ENCODE data around the gene MLLT1. TPM values are rescaled to one million over a fixed set of nuclear protein-coding genes. Genes with fewer than 3 reads are reported as not detected.

MLLT1 gene
- total RNA-seq, 1 donor from 2014 or later, result 106 TPM

DNA sequence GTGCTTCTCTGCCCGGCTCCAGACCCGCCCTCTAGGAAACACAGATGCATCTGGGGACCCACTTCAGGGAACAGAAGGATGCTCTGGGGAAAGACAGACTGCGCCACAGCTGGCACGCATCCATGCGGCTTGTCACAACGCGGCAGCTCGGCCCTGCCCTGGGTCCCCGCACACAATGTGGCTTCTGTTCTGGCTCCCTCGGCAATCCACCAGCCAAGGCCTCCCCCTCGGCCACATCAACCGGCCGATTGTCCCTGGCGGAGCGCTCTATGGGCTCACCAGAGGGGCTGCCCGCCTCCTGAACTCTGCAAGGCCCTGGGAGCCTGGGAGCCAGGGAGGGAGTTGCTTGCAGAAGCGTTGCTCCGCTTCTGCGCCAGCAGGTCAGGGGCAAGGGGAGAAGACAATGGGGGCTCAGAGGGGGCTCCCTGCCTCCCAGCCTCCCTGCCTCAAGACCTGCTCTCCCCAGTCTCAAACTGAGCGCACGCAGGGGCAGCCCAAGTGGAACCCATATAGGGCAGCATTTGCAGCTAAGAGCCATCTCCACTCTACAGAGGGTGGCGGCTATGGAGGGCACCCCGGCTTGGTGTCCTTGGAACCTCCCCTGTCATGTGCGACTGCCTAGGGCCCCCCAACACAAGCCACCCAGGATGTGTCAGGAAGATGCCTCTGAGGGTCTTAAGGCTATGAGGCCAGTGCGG is 37.9 kb downstream of the MLLT1 start:
- DNase-seq (ENCODE audit: low spot score, unreplicated experiment), result no peak
- peaks cover 17% of the 10 kb centered on the region for H3K4me1 Mint-ChIP-seq (ENCODE audit: low read depth)
- H3K9me3 Mint-ChIP-seq (ENCODE audit: low read depth), result peaks cover 12% of the 10 kb centered on the region
- no peak overlapping the region for H3K27ac Mint-ChIP-seq
- H3K27me3 Mint-ChIP-seq, result no peaks in the 10 kb centered on the region
- TF ChIP-seq, protein P1, sequence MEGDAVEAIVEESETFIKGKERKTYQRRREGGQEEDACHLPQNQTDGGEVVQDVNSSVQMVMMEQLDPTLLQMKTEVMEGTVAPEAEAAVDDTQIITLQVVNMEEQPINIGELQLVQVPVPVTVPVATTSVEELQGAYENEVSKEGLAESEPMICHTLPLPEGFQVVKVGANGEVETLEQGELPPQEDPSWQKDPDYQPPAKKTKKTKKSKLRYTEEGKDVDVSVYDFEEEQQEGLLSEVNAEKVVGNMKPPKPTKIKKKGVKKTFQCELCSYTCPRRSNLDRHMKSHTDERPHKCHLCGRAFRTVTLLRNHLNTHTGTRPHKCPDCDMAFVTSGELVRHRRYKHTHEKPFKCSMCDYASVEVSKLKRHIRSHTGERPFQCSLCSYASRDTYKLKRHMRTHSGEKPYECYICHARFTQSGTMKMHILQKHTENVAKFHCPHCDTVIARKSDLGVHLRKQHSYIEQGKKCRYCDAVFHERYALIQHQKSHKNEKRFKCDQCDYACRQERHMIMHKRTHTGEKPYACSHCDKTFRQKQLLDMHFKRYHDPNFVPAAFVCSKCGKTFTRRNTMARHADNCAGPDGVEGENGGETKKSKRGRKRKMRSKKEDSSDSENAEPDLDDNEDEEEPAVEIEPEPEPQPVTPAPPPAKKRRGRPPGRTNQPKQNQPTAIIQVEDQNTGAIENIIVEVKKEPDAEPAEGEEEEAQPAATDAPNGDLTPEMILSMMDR (IDR thresholded peaks at IDR 0.05; ENCODE audit: unreplicated experiment), result no peak
- no peak overlapping the region for H3K4me3 Mint-ChIP-seq (ENCODE audit: low read depth)
- peaks cover 19% of the 10 kb centered on the region for H3K36me3 Mint-ChIP-seq (ENCODE audit: insufficient read depth)

DNA sequence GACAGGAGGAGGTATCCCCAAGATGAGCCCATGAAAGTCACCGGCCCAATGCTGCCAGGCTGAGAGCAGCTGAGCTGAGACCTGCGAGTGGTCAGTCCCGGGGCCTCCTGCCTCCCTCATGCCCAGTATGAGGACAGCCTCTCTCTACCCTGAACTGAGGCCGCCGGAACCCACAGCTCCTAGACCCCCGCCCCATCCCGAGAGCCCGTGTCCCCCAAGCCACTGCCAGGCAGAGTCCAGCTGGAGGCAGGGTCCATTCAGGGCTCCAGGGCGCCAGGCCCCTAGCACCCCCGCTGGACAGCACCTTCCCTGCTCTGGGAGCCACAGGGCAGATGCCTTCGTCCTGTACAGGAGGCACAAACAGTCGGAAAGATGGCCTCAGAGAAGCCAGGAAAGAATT is 38.7 kb downstream of the MLLT1 start:
- DNase-seq (ENCODE audit: low spot score, unreplicated experiment), result no peak
- Mint-ChIP-seq H3K36me3 (ENCODE audit: insufficient read depth) (peaks cover 11% of the 10 kb centered on the region), H3K4me3 (ENCODE audit: low read depth) (no peak overlapping the region), H3K27ac (peak overlapping the region; percentile 37), H3K9me3 (ENCODE audit: low read depth) (peaks cover 4% of the 10 kb centered on the region), H3K4me1 (ENCODE audit: low read depth) (peaks cover 17% of the 10 kb centered on the region), H3K27me3 (no peaks in the 10 kb centered on the region)
- TF ChIP-seq, protein P1 (IDR thresholded peaks at IDR 0.05; ENCODE audit: unreplicated experiment), result no peak

DNA sequence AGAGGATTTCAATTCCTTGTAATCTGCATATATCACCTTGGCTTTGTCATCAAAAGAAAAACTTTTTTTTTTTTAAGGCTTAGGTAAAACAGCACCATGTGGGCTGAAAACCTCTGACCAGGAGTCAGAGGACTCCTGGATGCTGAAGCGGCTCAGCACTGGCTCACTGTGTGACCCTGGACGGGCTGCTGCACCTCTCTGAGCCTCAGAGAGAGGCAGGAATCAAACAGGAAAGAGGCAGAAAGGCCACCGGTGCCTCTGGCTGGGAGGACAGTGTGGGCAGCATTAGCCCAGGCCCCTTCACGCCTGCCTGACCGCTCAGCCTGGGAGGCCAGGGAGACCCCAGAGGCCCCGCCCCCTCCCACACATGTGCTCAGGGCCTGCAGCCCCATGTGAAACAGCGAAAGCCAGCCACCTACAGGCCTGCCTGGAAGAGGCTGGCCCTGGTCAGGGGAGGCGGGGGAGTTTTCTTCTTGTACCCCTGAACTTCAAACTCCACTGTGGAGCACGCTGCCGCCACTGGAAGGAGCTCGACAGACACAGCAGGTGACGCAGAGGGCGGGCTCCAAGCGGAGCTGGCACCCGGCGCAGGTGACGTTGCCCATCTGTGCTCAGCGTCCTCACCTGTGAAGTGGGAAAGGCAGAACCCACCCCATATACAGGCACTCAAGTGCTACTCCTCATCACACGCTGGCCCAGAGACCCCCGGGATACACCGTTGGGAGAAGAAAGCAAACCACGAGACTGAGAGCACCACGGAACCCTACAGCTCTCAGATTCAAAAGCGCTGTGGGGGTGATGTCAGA is 39.7 kb downstream of the MLLT1 start:
- Mint-ChIP-seq H3K9me3 (ENCODE audit: low read depth) (no peaks in the 10 kb centered on the region), H3K36me3 (ENCODE audit: insufficient read depth) (peaks cover 9% of the 10 kb centered on the region), H3K27ac (peak overlapping the region; percentile 54), H3K4me1 (ENCODE audit: low read depth) (peaks cover 17% of the 10 kb centered on the region), H3K27me3 (no peaks in the 10 kb centered on the region), H3K4me3 (ENCODE audit: low read depth) (no peak overlapping the region)
- TF ChIP-seq, protein P1 (IDR thresholded peaks at IDR 0.05; ENCODE audit: unreplicated experiment), result no peak
- no peak for DNase-seq (ENCODE audit: low spot score, unreplicated experiment)

DNA sequence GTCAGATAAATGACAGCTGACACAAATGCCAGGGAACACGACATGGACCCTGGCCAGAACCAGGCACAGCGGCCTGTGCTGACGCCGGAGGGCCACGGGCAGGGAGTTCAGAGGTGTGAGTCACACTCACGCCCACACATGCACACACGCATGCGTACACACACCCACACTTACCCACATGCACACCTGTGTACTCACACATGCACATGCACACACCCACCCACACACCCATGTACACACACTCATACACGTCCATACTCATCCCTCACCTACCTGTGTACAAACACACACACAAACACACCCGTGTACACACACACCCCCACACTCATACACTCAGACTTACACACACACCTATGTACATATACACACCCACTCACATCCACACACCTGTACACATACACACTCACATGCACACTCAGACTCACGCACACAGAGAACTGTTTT is 40.4 kb downstream of the MLLT1 start:
- peak overlapping the region; percentile 4 for H3K27ac Mint-ChIP-seq
- H3K36me3 Mint-ChIP-seq (ENCODE audit: insufficient read depth), result peaks cover 4% of the 10 kb centered on the region
- peaks cover 17% of the 10 kb centered on the region for H3K4me1 Mint-ChIP-seq (ENCODE audit: low read depth)
- H3K27me3 Mint-ChIP-seq, result no peaks in the 10 kb centered on the region
- DNase-seq (ENCODE audit: low spot score, unreplicated experiment), result no peak
- TF ChIP-seq, protein P1 (IDR thresholded peaks at IDR 0.05; ENCODE audit: unreplicated experiment), result no peak
- H3K9me3 Mint-ChIP-seq (ENCODE audit: low read depth), result no peaks in the 10 kb centered on the region
- no peak overlapping the region for H3K4me3 Mint-ChIP-seq (ENCODE audit: low read depth)

DNA sequence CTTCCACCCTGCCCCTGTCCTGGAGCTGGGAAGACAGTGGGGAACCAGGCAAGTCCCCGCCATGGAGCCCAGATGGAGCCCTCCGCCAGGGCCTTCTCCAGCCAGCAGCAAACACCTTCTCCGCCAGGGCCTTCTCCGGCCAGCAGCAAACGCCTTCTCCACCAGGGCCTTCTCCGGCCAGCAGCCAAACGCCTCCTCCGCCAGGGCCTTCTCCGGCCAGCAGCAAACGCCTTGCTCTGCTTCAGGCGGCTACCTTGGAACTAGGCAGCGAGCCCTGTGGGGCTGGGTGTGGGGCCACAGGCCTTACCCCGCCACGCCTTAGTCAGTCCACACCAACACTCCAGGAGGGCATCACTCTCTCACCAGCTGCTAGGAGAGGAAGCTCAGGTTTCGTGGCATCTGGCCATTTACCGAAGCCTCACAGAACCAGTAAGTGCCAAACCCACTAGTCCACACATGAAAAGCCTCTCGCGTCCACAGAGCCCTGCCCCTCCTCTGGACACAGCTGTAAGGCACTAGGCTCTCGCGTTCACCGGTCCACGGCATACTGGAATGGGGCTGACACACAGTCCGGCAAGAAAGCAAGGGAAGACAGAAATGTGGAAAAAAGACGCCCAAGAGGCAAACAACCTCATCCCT is 41.0 kb downstream of the MLLT1 start:
- TF ChIP-seq, protein P1 (IDR thresholded peaks at IDR 0.05; ENCODE audit: unreplicated experiment), result no peak
- Mint-ChIP-seq H3K27ac (peak overlapping the region; percentile 38), H3K4me3 (ENCODE audit: low read depth) (no peak overlapping the region), H3K9me3 (ENCODE audit: low read depth) (no peaks in the 10 kb centered on the region), H3K4me1 (ENCODE audit: low read depth) (peaks cover 12% of the 10 kb centered on the region), H3K36me3 (ENCODE audit: insufficient read depth) (peaks cover 1% of the 10 kb centered on the region), H3K27me3 (no peaks in the 10 kb centered on the region)
- no peak for DNase-seq (ENCODE audit: low spot score, unreplicated experiment)

Data from progenitor cell of endocrine pancreas (in vitro differentiated cells).